ENCODE results near the gene HDAC10. TPM values are rescaled to one million over a fixed set of nuclear protein-coding genes. Genes with fewer than 3 reads are reported as not detected.

The HDAC10 gene
- polyA plus RNA-seq, 1 experiment: 18.2 TPM

- ChIA-PET POLR2A (no interaction called here), CTCF (interaction anchor here (0.6 to 1.8 kb wide), 7 partner anchors 8 to 253 kb away, joined by 3 to 11 read pairs (median 3); partner anchors contain the start of gene DENND6B)
- peaks cover 22% of the 10 kb centered on the region for H3K36me3 ChIP-seq (ENCODE audit: control insufficient read depth, insufficient read depth, low read length)
- H3K27me3 ChIP-seq (ENCODE audit: control insufficient read depth, insufficient read depth, low read length): no peaks in the 10 kb centered on the region
- no peak for TF ChIP-seq CTCF (IDR thresholded peaks at IDR 0.05; ENCODE audit: insufficient read depth, low read depth, low read length)
- no peak for DNase-seq (ENCODE audit: low read depth)
- peak within 1 kb of the TSS; percentile 81 for H3K4me3 ChIP-seq (ENCODE audit: low read depth, low read length)
These were observed 6.4 kb downstream of the HDAC10 start, which contains the start of gene TUBGCP6 for GRCh38 chr22:50244420-50245213. Gene TUBGCP6, minus strand, starts transcription at chr22:50245023. Its CDS starts 564 bp downstream, at chr22:50244459.

GRCh38 chr22:50243685-50244419 lies 7.2 kb downstream of the HDAC10 start:
- CTCF ChIA-PET: interaction anchor here (0.7 to 1.8 kb wide), 9 partner anchors 9 to 254 kb away, joined by 3 to 11 read pairs (median 3); partner anchors contain the start of gene DENND6B
- no peak for TF ChIP-seq CTCF (IDR thresholded peaks at IDR 0.05; ENCODE audit: insufficient read depth, low read depth, low read length)
- POLR2A ChIA-PET: no interaction called here
- H3K27me3 ChIP-seq (ENCODE audit: control insufficient read depth, insufficient read depth, low read length): no peaks in the 10 kb centered on the region
- H3K4me3 ChIP-seq (ENCODE audit: low read depth, low read length): peak overlapping the region; percentile 81
- H3K36me3 ChIP-seq (ENCODE audit: control insufficient read depth, insufficient read depth, low read length): peaks cover 23% of the 10 kb centered on the region
- no peak for DNase-seq (ENCODE audit: low read depth)

- H3K4me3 ChIP-seq (ENCODE audit: low read depth, low read length): peak overlapping the region; percentile 81
- CTCF ChIA-PET: interaction anchor here (0.5 to 3.4 kb wide), 12 partner anchors 9 to 128 kb away, joined by 3 to 26 read pairs (median 4); partner anchors contain the start of genes DENND6B and HDAC10
- no peak for DNase-seq (ENCODE audit: low read depth)
- POLR2A ChIA-PET: no interaction called here
- H3K27me3 ChIP-seq (ENCODE audit: control insufficient read depth, insufficient read depth, low read length): no peaks in the 10 kb centered on the region
- peaks cover 26% of the 10 kb centered on the region for H3K36me3 ChIP-seq (ENCODE audit: control insufficient read depth, insufficient read depth, low read length)
- TF ChIP-seq CTCF (IDR thresholded peaks at IDR 0.05; ENCODE audit: insufficient read depth, low read depth, low read length): no peak
These were observed 8.6 kb downstream of the HDAC10 start for GRCh38 chr22:50242406-50242949.

- CTCF ChIA-PET: interaction anchor here (0.6 to 1.4 kb wide), 6 partner anchors 9 to 287 kb away, joined by 3 to 6 read pairs (median 4); partner anchors contain the start of gene SCO2
- no peak for TF ChIP-seq CTCF (IDR thresholded peaks at IDR 0.05; ENCODE audit: insufficient read depth, low read depth, low read length)
These were observed 12.3 kb downstream of the HDAC10 start for GRCh38 chr22:50238755-50239154.

More at GRCh38 chr22:50238755-50239154, 12.3 kb downstream of the HDAC10 start:
- POLR2A ChIA-PET: no interaction called here
- H3K36me3 ChIP-seq (ENCODE audit: control insufficient read depth, insufficient read depth, low read length): peaks cover 17% of the 10 kb centered on the region
- DNase-seq (ENCODE audit: low read depth): no peak
- no peak overlapping the region for H3K4me3 ChIP-seq (ENCODE audit: low read depth, low read length)
- no peaks in the 10 kb centered on the region for H3K27me3 ChIP-seq (ENCODE audit: control insufficient read depth, insufficient read depth, low read length)

All from BJ (cell line).